D721Med (cell line): ENCODE data around the gene PRKG1.

Experiments used
- DNase-seq: peaks from one replicate; pipeline ENCODE4 v3.0.0; 2011; ENCODE audit warnings: low spot score; ENCODE audit not compliant: insufficient read length
- FAIRE-seq: peaks from 2 replicates; lab custom pipeline; 2011; peaks lifted over from hg19 to GRCh38; lab: Jason Lieb, UNC
- TF ChIP-seq, protein P1 (sequence below): IDR thresholded peaks from 2 replicates; pipeline ENCODE4 v1.5.1; 2012; ENCODE audit warnings: mild to moderate bottlenecking, control low read depth; ENCODE audit not compliant: insufficient read depth; ENCODE audit errors: missing control alignments

Gene PRKG1

DNA sequence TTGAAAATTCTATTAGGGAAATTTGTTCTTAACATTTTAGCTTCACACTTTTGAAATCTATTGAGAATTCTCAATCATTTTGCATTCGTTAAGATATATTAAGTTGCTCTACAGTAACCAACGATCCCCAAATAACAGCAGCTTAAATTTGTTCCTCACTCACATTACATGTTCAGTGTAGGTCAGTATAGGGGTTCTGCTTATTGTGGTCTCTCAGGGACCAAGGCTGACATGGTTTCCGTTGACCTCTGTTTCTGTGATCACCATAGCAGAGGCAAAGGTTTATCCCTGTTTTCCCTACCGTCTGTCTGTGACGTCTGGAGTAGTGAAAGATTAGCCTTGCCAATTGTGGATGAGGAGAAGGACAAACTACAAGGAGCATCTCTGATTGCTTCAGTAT lies 860.1 kb downstream of the PRKG1 start:
- FAIRE-seq = no peak
- no peak for DNase-seq
- TF ChIP-seq, protein P1, sequence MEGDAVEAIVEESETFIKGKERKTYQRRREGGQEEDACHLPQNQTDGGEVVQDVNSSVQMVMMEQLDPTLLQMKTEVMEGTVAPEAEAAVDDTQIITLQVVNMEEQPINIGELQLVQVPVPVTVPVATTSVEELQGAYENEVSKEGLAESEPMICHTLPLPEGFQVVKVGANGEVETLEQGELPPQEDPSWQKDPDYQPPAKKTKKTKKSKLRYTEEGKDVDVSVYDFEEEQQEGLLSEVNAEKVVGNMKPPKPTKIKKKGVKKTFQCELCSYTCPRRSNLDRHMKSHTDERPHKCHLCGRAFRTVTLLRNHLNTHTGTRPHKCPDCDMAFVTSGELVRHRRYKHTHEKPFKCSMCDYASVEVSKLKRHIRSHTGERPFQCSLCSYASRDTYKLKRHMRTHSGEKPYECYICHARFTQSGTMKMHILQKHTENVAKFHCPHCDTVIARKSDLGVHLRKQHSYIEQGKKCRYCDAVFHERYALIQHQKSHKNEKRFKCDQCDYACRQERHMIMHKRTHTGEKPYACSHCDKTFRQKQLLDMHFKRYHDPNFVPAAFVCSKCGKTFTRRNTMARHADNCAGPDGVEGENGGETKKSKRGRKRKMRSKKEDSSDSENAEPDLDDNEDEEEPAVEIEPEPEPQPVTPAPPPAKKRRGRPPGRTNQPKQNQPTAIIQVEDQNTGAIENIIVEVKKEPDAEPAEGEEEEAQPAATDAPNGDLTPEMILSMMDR = no peak

DNA sequence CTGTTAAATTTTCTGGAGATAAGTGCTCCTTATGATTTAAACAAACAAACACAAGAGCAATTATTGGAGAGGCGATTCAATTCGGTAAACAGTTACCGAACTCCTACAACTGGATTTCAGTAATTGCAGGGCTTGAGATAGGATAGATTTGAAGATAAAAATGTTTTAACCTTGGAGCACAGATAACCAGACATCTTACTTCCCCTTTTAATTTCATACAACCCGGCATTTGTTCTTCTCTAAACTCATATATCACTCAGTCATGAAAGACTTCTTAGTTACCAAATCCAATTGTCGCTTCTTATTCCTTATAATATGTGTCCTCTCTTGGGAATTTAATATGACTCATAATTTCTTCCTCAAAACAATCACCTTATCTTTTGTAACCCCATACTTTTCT lies 861.1 kb downstream of the PRKG1 start:
- FAIRE-seq (no peak), DNase-seq (no peak)

DNA sequence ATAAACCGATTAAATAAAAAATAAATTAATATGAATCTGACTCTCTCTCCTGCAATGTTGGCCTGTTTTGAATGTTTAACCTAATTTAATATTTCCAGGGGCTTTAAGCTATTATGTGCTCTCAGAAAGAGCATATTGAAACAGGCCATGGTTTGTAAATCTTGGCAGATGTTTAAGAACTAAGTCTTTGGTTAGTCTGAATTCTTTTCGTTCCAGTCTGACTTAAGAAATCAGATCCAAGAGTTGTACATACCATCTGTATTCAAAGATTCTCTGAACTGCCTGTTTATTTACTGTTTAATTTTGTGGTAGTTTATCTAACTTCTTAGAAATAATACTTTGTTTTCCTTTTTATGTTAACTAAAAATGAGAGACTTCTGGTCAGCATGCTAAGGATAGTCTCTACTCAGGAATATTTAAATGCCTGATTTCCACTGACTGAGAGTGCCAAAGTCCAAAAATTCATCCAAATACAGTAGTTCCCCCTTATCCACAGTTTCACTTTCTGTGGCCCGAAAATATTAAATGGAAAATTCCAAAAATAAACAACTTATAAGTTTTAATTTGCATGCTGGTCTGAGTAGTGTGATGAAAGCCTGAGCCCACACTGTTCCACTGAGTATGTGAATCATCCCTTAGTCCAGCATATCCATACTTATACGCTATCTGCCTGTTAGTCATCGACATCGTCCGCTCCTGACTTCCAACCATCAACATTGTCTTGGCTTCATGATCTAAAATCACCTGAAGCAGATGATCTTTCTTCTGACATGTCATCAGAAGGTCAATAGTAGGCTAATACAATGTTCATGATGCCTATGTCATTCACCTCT lies 863.2 kb downstream of the PRKG1 start:
- TF ChIP-seq, protein P1 = no peak
- FAIRE-seq = no peak
- DNase-seq = no peak

More for the DNA sequence above, 861.1 kb downstream of the PRKG1 start:
- TF ChIP-seq, protein P1 = no peak

DNA sequence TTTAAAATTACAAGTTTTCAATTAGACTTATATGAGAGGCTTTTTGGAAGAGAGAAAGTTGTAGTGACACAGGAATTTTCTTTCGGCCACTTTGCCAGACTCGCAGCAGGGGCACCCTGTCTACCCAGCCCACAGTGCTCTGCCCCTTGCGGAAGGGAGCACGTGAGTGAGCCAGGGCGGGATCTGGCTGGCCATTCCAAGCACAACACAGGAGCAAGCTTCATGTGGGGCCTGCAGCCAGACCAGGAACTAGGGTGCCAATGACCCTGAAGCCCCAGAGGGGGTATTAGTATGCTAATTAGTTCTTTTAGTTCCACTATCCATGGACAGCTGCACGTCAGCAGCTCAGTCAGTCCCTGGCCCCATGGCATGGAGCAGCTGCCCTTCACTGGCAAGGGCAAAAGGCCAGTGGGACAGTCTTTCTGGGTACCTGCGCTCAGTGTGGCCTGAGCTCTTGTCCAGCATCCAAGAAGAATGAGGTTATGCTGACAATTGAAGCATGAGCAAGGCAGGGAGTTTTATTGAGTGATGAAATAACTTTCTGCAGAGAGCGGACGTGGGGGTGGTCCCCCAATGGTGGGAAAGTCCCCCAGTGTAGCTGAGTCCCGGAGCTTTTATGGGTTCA lies 876.2 kb downstream of the PRKG1 start:
- DNase-seq (no peak), FAIRE-seq (no peak)
- TF ChIP-seq, protein P1 = no peak

DNA sequence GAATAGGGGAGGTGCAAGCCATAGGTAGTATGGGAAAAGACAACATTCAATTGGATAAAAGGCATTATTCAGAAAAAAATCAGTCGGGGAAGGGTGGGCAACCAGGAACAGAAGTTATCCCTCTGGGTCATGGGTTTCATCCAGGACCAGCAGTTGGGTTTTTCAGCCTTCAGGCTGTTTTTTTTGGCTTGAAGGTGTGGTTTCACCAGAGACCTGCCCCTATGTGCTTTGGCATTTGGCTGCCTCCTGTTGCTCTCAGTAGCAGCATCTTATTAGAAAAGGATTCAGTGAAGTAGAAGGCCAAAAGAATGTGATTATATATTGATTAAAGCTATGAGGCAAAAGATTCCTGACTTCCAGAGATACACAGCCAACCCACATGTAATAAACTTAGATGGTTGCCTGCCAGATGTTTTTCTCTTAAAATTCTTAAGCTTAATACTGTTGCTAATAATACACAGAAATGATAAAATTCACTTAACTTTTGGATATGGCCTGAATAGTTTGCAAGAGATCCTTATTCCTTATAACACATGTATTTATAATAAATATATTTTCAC lies 876.8 kb downstream of the PRKG1 start:
- DNase-seq (no peak), FAIRE-seq (no peak)
- TF ChIP-seq, protein P1 = no peak

DNA sequence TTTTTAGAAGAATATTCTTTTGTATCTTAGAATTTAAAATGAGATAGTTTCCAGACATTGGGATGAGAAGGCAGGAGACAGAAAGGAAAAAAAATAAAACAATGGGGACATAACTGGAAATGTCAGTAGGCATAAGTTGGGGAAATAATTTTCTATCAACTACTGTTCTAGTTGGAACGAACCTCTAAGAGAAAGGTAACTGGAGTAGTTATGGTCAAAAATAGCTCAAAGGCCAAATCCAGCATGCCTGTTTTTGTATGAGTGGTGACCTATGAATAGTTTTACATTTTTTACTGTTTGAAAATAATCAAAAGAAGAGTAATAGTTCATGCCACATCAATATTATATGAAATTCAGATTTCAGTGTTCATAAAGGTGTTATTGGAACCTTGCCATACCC lies 877.3 kb downstream of the PRKG1 start:
- FAIRE-seq (no peak), DNase-seq (no peak)
- TF ChIP-seq, protein P1 = no peak
